ENCODE results near the gene AQP6.

GRCh38 chr12:50018154-50018553, 45.4 kb downstream of the AQP6 start:
- TF ChIP-seq CTCF (IDR thresholded peaks at IDR 0.05; ENCODE audit: low read length), result no peak
- TF ChIP-seq EZH2 (IDR thresholded peaks at IDR 0.05; ENCODE audit: borderline replicate concordance, low read length), result no peak

Measured in OCI-LY1 (cell line).